ENCODE measurements around the gene ADAP2. TPM values are rescaled to one million over a fixed set of nuclear protein-coding genes. Genes with fewer than 3 reads are reported as not detected.

Gene ADAP2
- total RNA-seq, 1 donor from 2014 or later, result 1.7 TPM

DNA sequence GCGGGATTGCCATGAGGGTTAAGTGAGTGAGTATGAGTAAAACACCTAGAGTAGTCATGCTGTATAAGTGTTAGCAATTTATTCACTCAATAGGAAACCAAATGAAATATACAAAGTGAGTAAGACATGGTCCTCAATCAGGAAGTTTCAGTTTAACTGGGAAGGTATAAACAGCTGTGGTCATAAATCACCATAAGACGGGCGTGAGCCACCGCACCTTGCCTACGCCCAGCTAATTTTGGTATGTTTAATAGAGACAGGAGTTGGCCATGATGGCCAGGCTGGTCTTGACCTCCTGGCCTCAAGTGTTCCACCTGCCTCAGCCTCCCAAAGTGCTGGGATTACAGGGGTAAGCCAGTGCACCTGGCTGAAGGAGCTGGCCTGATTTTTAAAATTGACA, 76.1 kb downstream of the ADAP2 start:
- no peaks in the 10 kb centered on the region for H3K4me1 Mint-ChIP-seq
- H3K4me3 Mint-ChIP-seq, result no peak overlapping the region
- H3K36me3 Mint-ChIP-seq (ENCODE audit: low read depth), result peaks cover 7% of the 10 kb centered on the region
- TF ChIP-seq, protein P1, sequence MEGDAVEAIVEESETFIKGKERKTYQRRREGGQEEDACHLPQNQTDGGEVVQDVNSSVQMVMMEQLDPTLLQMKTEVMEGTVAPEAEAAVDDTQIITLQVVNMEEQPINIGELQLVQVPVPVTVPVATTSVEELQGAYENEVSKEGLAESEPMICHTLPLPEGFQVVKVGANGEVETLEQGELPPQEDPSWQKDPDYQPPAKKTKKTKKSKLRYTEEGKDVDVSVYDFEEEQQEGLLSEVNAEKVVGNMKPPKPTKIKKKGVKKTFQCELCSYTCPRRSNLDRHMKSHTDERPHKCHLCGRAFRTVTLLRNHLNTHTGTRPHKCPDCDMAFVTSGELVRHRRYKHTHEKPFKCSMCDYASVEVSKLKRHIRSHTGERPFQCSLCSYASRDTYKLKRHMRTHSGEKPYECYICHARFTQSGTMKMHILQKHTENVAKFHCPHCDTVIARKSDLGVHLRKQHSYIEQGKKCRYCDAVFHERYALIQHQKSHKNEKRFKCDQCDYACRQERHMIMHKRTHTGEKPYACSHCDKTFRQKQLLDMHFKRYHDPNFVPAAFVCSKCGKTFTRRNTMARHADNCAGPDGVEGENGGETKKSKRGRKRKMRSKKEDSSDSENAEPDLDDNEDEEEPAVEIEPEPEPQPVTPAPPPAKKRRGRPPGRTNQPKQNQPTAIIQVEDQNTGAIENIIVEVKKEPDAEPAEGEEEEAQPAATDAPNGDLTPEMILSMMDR (conservative IDR thresholded peaks at IDR 0.05), result no peak
- no peak overlapping the region for H3K27ac Mint-ChIP-seq (ENCODE audit: unreplicated experiment)
- no peak for DNase-seq (ENCODE audit: low read depth, low spot score)
- H3K27me3 Mint-ChIP-seq (ENCODE audit: low read depth), result no peaks in the 10 kb centered on the region
- no peaks in the 10 kb centered on the region for H3K9me3 Mint-ChIP-seq

DNA sequence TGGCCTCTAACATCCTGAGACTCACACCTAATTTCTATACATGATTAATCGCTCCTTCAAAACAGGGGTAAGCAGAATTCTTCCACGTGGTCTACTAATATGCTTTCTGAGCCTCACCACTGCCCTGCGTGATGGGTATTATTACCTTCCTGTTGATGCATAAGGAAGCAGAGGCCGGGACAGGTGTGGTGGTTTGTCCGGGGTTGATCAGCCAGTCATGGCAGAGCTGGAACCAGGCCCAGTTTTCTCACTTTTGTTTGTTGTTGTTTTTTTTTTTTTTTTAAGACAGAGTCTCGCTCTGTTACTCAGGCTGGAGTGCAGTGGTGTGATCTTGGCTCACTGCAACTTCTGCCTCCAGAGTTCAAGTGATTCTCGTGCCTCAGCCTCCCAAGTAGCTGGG, 80.3 kb downstream of the ADAP2 start:
- Mint-ChIP-seq H3K36me3 (ENCODE audit: low read depth) (peaks cover 11% of the 10 kb centered on the region), H3K4me1 (no peaks in the 10 kb centered on the region), H3K4me3 (no peak overlapping the region), H3K9me3 (no peaks in the 10 kb centered on the region), H3K27ac (ENCODE audit: unreplicated experiment) (no peak overlapping the region), H3K27me3 (ENCODE audit: low read depth) (no peaks in the 10 kb centered on the region)
- TF ChIP-seq, protein P1 (conservative IDR thresholded peaks at IDR 0.05), result no peak
- DNase-seq (ENCODE audit: low read depth, low spot score), result no peak

DNA sequence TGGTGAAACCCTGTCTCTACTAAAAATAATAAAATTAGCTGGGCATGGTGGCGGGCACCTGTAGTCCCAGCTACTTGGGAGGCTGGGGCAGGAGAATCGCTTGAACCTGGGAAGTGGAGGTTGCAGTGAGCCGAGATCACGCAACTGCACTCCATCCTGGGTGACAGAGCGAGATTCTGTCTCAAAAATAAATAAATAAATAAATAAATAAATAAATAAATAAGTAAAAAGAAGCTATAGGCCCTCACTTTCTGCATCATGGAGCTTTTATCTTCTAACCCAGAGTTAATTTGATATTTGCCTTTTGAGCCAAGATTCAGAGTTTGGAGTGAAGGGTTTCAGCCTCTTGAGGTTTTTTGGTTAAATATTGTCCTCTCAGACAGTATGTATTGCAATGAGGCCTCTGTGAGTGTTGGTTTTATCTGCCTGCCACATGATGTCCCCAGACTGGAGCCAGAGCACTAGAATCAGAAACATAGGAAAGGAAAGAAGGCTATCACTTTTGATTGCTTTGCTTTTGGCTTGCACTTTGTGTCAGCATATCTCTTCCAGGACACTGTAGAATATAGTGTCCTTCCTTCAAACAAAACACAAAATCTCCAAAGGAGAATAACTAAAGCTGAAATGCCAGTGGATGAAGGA, 81.6 kb downstream of the ADAP2 start:
- Mint-ChIP-seq H3K36me3 (ENCODE audit: low read depth) (peaks cover 13% of the 10 kb centered on the region), H3K9me3 (peaks cover 3% of the 10 kb centered on the region), H3K27me3 (ENCODE audit: low read depth) (peaks cover 8% of the 10 kb centered on the region), H3K27ac (ENCODE audit: unreplicated experiment) (no peak overlapping the region), H3K4me3 (no peak overlapping the region), H3K4me1 (peaks cover 12% of the 10 kb centered on the region)
- DNase-seq (ENCODE audit: low read depth, low spot score), result no peak
- TF ChIP-seq, protein P1 (conservative IDR thresholded peaks at IDR 0.05), result no peak

DNA sequence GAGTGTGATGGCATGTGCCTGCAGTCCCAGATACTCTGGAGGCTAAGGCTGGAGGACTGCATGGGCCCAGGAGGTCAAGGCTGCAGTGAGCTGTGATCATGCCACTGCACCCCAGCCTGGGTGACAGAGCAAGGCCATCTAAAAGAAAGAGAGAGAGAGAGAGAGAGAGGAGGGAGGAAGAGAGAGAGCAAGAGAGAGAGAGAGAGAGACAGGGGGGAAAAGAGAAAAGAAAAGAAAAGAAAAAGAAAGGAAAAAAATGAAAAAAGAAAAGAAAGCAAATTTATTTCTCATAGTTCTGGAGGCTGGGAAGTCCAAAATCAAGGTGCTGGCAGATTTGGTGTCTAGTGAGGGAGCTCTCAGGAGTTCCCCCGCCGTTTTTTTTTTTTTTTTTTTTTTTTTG, 82.4 kb downstream of the ADAP2 start:
- peaks cover 17% of the 10 kb centered on the region for H3K4me1 Mint-ChIP-seq
- peaks cover 10% of the 10 kb centered on the region for H3K36me3 Mint-ChIP-seq (ENCODE audit: low read depth)
- peaks cover 14% of the 10 kb centered on the region for H3K27me3 Mint-ChIP-seq (ENCODE audit: low read depth)
- peaks cover 3% of the 10 kb centered on the region for H3K9me3 Mint-ChIP-seq
- DNase-seq (ENCODE audit: low read depth, low spot score), result no peak
- no peak overlapping the region for H3K27ac Mint-ChIP-seq (ENCODE audit: unreplicated experiment)
- TF ChIP-seq, protein P1 (conservative IDR thresholded peaks at IDR 0.05), result no peak
- no peak overlapping the region for H3K4me3 Mint-ChIP-seq

DNA sequence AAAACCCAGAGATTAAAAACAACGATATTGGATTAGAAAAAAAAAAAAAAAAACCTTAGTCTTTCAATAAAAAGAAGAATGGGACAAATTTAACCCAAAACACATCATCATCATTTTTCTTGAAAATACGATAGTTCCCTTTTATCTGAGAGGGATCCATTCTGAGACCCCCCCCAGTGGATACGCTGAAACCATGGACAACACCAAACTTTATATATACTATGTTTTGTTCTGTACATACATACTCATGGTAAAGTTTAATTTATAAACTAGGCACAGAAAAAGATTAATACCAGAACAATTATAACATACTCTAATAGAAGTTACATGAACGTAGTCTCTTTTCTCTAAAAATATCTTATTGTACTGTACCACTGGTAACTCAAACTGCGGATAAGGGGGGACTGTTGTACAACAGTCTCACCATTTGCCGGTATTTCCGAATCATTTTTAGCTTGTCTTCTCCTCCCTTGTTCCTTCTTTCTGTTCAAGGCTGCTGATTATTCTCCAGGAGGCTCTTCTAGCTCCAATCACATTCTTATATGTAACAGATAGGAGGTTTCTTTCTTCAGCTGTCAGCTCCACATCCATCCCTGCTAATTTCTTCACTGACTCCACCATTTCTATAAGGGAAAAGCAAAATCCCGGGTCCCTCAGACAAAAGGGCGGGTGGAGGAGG, 86.1 kb downstream of the ADAP2 start:
- Mint-ChIP-seq H3K4me3 (peak overlapping the region; percentile 84), H3K27me3 (ENCODE audit: low read depth) (peaks cover 29% of the 10 kb centered on the region), H3K4me1 (peaks cover 23% of the 10 kb centered on the region), H3K36me3 (ENCODE audit: low read depth) (peaks cover 10% of the 10 kb centered on the region), H3K9me3 (peaks cover 3% of the 10 kb centered on the region), H3K27ac (ENCODE audit: unreplicated experiment) (peak overlapping the region; percentile 25)
- TF ChIP-seq, protein P1 (conservative IDR thresholded peaks at IDR 0.05), result no peak
- DNase-seq (ENCODE audit: low read depth, low spot score), result no peak

Measured in neural crest cell (in vitro differentiated cells).